Measurements from ENCODE around the gene FAM50A.

The FAM50A gene

DNA sequence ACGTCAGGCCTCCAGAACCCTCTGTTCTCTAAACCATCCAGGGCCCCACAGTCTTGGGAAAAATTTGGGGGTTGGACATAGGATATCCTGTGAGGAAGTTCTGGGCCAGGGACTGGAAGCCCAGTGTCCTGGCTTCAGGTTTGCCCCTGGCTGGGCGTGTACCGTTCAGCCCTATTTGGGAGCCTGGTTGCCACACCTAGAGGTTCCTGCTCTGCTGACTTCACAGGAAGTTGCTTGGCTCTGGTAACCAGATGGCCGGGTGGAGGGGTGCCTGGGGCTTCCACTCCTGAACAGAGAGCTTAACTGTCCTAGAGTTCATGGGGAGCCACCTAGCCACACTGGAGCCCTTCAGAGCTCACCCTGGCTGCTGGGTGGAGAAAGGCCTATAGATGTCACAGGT lies 31.5 kb upstream of the FAM50A start:
- ATAC-seq (peak; percentile 30), DNase-seq (peak; percentile 25)

DNA sequence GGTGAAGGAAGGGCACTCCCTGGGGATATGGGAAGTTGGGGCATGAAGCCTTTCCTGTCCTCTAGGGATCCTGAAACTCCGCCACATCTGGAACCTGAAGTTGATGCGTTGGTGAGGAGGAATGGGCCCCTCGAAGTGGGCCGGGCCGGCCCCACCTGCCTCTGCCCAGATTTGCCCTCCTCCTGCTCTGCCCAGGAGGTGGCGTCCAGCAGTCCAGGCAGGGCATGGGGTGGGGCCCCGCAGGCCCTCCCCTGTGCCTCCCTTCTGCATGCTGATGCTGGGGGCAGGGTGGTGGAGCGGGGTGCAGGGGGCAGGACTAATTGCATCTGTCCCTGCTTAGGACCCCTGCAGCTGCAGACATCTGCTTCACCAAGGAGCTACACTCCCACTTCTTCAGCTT lies 30.8 kb upstream of the FAM50A start:
- ATAC-seq, result no peak

DNA sequence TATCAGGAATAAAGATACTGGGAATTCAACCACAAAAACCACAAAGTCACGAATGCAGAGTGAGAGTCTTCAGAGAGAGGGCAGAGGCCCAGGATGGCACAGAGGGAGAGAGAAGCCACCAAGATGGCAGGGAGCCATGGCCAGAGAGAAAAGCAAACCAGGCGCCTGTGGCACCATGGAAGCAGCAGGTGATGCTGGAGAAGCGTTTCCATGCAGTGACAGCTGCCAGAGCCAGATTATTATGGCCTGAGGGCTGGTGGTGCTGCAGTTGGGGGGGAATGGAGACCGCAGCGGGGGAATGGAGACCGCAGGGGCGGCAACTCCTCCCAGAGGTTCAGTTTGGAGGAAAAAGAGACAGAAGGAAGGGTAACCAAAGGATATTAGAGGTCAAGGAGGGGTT lies 26.8 kb upstream of the FAM50A start:
- DNase-seq (no peak), ATAC-seq (no peak)

More for the DNA sequence above, 30.8 kb upstream of the FAM50A start:
- DNase-seq, result no peak

DNA sequence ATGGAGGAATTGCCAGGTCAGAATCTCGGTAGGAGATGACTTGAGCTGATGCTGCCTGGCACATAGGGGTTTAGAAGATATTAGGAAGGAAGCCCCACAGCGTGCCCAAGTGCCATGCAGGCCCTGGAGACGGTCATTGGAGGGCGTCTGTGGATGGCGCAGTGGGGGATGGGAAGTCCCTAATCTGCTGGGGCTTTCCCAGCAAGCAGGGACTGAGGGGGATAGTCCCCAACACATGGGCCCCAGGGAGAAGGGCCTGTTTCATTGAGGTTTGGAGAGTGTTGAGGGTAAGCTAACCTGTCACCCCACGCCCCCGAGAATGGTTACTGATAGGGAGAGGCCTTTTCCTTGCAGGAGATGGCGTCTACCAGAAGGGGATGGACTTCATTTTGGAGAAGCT lies 24.8 kb upstream of the FAM50A start:
- DNase-seq (no peak), ATAC-seq (no peak)

DNA sequence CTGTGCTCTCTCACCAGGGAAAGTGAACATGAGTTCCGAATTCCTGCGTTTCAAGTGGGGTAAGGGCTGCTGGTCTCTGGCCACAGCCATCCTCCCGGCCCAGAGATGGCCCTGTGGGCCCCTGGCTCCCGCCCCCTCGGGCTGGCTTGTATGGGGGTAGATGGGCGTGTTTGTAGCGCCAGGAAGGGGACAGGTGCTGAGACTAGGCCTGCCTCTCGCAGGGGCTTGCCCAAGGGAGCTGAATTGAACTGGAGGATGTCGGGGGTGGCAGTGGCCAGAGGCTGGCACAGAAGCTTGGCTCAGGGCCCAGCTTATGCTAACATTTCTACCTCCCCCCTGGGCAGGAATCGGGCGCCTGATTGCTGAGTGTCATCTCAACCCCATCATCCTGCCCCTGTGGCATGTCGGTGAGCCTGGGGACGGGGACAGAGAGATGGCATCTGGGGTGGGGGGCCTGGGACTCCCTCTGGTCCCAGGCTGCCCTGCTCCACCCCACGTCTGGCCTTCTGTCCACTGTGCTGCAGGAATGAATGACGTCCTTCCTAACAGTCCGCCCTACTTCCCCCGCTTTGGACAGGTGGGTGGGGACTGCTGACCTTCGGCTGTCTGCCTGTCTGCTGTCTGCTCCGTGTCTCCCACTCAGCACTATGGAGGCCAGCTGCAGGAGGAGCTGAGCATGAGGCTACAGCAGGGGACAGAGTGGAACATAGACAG lies 24.1 kb upstream of the FAM50A start:
- DNase-seq (no peak), ATAC-seq (no peak)

DNA sequence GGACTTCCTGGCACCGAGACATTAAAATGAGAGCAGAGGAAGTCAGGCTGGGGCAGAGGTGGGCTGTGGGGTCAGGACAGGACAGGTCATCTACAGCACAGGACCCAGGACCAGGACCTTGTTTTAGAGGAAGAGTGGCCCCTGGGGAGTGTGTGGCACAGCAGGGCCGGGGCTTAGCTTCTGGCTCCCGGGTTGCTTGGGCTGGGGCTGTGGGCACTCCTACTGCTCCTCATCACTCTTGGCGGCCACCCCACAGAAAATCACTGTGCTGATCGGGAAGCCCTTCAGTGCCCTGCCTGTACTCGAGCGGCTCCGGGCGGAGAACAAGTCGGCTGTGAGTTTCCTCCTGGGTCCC lies 23.6 kb upstream of the FAM50A start:
- DNase-seq, result no peak
- no peak for ATAC-seq

DNA sequence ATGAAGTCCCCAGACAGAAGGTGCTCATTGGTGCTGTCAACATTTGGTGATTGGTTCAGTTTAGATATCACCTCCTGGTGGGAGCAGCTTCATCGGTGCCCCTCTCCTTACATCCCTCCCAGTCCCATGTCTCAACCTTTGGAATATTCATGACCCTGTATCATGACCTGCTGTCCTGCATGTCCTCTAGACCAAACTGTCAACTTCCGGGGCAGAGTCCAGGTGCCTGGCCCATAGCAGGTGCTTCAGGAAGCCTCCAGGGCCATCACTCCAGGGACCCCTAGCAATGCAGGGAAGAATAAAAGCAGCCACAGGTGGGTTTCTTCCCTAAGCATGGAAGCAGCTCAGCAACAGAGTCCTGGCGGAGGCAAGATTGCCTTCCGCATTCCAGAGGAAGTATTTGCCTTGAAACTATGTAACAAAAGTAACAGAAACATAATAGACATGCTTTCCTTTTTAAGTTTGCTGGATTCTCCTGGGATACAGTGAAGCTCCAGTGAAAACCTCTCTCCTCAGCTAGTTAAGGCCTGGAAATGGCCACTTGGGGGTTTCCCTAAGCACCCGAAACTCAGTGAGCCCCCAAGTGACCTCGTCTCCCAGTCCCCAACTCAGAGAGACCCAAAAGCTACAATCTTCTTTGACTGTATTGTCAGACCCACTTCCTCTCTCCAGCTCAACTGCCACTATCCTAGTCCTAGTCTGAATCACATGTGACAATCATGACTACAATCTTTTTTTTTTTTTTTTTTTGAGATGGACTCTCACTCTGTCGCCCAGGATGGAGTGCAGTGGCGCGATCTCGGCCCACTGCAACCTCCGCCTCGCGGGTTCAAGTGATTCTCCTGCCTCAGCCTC lies 16.8 kb upstream of the FAM50A start:
- ATAC-seq, result no peak
- DNase-seq, result no peak

DNA sequence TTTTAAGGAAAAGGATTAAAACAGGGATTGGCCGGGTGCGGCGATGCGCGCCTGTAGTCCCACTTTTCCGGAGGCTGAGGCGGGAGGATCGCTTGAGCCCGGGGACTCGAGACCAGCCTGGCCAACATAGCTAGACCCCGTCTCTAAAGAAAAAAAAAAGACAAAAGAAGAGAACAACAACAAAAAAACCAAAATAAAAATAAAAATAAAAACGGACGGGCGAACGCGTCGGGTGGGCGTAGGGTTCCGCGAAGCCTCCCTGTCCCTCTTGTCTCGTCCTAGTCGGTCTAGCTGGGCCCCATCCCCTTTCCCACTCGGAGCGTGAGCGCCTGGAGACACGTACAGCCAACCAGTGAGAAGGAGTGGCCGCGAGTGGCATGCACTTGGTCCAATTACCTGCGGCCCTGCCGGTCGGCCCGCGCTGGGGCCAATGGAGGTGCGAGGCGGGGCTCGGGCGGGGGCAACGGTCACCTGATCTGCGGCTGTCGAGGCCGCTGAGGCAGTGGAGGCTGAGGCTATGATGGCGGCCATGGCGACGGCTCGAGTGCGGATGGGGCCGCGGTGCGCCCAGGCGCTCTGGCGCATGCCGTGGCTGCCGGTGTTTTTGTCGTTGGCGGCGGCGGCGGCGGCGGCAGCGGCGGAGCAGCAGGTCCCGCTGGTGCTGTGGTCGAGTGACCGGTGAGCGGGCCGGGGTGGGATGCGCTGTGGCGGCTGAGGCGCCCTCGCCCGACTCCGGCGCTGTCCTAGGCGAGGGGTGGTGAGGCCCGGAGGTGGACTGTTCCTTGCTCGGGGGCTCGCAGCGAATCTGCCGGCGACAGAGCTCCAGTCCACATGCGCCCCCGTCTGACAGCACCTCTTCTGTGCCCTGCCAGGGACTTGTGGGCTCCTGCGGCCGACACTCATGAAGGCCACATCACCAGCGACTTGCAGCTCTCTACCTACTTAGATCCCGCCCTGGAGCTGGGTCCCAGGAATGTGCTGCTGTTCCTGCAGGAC lies 15.5 kb upstream of the FAM50A start, which contains the start of gene ATP6AP1:
Gene ATP6AP1 (plus strand): TSS at position 502 of the 996 bp plus-strand sequence. CDS start 16 bp downstream, at position 518.
- DNase-seq (peak; percentile 86), ATAC-seq (peak; percentile 99)

DNA sequence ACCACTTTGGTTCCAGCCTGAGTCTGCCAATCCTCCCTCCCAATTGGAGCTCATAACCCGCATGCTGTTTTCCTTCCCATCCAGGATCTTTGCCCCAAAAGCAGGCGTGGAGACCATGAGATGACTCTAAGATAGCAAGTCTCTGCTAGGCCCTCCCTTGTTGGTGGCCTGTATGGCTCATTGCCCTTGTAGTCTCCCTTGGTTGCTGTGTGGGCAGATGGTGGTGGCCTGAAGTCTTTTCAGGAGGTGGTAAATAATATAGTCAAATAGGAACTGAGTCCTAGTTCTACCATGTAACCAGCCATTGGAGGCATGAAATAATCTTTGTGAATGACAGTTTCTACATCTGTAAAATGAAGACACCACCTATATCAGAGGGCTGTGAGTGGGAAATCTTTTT lies 14.2 kb upstream of the FAM50A start:
- DNase-seq, result no peak
- ATAC-seq, result no peak

DNA sequence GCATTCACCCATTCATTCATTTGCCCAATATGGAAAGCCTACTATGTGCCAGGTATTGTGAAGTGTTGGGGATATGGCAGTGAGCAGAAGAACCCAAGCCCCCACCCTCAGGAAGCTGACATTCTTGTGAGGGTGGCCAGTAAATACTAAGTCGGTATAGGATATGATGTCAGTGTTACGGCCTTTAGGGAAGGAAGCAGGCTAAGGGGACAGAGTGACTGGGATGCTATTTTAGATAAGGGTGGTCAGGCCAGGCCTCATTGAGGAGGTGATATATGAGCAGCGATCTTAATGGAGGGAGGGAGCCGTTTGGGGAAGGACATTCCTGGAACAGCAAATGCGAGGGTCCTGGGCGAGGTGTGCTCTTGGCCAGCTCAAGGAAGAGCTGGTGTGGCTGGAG lies 13.5 kb upstream of the FAM50A start:
- ATAC-seq, result no peak
- no peak for DNase-seq

DNA sequence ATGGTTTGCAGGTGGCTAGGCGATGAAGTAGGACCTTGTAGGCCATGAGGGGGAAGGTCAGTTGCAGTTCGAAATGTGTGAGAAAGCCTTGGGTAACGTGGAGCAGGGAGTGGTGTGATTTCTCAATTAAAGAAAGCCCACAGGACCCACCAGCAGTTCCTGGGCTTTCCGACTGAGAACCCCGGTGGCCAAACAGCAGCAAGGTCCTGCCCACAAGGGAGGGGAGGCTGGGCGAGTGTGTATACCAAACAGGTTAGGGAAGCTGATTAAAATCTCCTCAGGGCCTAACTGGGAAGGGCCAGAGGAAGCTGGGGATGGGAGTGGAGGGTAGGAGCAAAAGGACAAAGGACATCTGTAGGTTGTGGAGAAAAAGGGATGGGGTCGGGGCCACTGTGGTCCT lies 13.0 kb upstream of the FAM50A start:
- ATAC-seq (no peak), DNase-seq (no peak)

DNA sequence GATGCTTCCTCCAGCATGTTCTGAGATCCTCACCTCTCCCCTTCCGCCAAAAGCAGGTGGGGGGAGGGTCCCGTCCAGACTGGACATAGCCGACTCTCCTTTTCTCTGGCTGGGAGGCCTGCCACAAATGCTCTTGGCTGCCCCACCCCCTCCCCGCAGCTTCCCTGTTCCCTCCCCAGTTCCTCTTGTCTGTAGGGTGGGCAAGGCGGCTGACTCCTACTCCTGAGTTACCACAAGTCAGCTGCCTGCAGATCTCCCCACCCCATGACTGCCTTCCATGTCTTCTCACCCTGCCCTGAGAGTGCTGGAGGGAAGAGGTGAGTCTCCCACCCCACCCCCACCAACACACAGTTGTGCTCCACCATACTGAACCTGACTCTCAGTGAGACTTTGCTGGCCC lies 12.6 kb upstream of the FAM50A start:
- no peak for DNase-seq
- no peak for ATAC-seq

DNA sequence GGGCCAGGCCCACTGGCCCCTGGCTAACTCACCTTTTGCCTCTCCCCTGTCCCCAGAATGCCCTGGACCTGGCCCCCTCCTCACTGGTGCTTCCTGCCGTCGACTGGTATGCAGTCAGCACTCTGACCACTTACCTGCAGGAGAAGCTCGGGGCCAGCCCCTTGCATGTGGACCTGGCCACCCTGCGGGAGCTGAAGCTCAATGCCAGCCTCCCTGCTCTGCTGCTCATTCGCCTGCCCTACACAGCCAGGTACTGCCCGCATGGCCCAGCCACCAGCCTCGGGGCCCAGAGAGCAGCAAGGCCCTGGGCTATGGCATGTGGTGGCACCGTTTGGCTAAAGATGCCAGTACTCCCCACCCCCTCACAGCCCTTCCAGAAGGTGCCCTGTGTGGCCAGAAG lies 11.7 kb upstream of the FAM50A start:
- no peak for ATAC-seq

DNA sequence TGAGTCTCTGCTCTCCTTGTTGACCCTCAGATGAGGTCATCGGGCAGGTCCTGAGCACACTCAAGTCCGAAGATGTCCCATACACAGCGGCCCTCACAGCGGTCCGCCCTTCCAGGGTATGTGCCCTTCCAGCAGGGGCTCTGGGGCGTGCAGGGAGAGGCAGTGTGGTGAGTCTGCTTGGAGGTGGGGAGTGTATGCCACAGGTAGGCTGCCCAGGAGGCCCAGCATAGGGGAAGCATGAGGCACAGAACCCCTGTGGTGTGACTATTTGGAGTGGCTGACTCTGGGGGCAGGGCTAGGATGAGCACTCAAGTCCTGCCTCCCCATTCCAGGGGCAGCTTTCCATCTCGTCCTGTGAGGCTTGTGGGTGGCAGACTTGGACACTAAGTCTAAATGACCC lies 10.3 kb upstream of the FAM50A start:
- ATAC-seq (no peak), DNase-seq (no peak)

More for the DNA sequence above, 11.7 kb upstream of the FAM50A start:
- DNase-seq, result no peak

DNA sequence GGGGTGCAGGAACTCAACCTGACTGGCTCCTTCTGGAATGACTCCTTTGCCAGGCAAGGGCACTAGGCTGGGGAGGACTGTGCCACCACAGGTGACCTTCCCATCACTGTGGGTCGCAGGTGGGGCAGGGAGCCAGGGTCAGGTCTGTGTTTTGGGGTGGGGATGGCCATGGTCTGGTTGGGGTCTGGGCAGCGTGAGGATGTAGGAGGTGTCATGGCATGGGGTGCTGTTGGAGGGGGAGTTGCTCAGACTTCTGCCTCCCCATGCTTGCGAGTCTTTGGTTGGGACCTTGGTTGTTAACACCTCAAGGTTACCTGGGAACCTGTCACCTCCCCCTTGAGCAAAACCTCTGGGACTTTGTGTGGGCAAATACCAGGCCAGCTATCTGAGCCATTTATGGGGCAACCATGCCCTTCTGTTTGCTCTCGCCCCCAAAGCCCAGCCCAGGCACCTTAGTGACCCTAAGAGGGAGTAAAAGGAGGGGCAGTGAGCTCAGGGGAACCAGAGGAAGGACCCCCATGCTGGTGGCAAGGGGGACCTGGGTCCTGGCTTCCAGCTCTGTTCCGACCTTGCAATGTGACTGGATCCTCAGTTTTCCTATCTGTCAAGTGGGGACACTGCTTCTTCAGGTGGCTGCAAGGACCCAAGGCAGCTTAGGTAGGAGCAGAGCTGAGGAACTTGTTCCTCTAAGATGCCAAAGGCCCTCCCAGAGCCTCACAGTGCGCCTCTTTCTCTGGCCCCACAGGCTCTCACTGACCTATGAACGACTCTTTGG lies 9.4 kb upstream of the FAM50A start:
- DNase-seq (no peak), ATAC-seq (no peak)

DNA sequence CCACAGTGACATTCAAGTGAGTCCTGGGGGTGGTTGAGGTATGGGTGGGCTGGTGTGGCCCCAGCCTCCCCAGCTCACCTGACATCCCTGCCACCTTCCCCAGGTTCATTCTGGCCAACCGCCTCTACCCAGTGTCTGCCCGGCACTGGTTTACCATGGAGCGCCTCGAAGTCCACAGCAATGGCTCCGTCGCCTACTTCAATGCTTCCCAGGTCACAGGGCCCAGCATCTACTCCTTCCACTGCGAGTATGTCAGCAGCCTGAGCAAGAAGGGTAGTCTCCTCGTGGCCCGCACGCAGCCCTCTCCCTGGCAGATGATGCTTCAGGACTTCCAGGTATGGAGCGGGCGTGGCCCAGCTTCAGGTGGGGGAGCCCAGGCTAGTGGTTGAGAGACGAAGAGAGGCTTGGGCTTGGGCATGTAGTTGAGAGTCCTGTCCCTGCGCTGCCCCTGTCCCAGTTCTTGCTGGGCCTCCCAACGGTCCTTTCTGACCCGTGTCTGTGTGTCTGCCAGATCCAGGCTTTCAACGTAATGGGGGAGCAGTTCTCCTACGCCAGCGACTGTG lies 8.7 kb upstream of the FAM50A start:
- DNase-seq (no peak), ATAC-seq (no peak)

DNA sequence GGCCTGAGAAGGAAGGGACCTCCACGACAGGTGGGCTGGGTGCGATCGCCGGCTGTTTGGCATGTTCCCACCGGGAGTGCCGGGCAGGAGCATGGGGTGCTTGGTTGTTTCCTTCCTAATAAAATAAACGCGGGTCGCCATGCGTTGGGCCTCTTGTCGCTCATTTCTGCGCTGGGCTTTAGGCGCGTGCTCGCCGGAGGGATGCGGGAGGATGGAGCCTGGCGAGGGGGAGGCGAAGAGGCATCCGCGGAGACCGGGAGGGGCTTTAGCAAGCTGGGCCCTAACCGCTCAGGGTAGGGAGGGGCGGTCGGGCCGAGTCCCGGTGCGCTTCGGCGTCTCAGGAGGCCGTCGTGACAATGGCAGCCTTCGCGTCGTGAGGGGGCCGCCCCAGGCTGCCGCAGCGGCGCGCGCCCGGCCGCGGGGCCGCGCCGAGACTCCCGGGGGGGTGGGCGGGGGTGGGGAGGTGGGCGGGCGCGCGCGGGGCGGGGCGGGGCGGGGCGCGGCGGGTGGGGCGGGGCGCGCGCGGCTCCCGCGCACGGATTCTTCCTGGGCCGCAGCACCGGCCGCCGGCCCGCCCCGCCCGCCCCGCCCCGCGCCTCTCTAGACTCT lies 7.5 kb upstream of the FAM50A start:
- DNase-seq (peak; percentile 51), ATAC-seq (peak; percentile 58)

DNA sequence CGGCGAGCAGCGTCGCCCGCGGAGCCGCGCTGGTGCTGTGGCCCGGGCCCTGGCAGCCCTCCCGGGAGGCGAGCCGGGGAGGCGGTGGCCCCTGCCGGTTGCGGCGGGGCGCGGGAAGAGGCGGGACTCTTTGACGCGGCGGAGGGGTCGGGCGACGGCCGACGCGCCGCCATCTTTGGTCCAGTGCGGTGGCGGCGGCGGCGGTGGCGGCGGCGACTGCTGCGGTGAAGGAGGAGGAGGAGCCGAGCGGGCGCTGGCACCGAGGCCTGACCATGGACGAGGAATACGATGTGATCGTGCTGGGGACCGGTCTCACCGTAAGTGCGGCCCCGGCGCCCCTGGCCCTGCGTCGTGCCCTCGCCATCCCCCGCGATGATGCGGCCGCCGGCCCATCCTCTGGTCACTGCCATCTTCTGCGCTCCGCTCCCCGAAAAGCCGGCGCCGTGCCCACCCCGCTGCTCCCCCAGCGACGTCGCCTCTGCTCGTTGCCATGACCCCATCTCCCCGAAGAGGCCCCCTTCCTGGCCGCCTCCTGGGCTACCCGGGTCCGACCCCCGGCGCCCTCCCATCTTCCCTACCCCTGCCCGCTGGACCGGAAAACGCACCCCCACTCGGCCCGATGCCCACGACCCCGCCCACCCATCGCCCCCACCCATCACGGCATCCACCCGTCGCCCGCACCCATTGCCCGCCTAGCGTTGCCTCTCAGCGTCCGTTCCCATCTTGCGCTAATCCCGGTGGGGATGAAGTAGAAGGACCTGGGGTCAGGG lies 6.8 kb upstream of the FAM50A start, which contains the start of gene GDI1:
Gene GDI1 (plus strand): TSS at position 172 of the 770 bp plus-strand sequence. CDS start 101 bp downstream, at position 273.
- DNase-seq (peak; percentile 64), ATAC-seq (peak; percentile 39)

DNA sequence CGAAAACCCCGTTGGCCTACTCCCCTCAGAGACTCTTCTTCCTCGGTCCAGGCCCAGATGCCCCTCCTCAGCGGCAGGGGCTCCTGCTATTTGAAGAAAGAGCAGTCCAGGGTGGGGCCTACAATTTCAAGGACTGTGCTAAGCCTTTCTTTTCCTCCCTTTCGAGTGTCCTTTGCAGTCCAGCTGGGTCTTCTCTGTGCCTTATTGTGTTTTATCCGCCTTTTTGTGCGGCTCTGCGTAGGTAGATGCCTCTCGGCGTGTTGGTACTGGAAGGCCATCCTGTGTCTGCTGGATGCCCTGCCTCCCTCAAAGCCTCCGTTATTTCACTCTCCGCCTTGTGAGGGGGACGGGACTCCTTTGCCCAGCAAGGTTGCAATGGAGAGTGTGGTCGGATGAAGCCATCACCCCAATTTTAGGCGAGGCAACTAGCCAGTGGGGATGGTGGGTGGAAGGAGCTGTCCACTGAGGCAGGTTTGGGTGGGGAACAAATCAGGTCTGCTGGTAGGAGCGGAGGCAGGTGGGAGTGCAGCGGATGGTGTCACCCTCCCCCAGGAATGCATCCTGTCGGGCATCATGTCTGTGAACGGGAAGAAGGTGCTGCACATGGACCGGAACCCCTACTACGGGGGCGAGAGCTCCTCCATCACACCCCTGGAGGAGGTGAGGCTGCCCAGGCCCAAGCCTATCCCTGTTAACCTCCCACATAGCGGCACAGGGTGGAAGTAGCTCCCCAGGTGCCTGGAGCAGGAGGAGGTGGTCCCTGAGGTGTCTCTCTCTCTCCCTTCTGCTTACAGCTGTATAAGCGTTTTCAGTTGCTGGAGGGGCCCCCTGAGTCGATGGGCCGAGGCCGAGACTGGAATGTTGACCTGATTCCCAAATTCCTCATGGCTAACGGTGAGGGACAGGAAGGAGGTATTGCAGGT lies 5.7 kb upstream of the FAM50A start:
- ATAC-seq (no peak), DNase-seq (no peak)

Measured in stimulated activated naive CD8-positive, alpha-beta T cell treated with anti-CD3 and anti-CD28 coated beads, Interleukin-15, Interleukin-2, amounts not matched to agents 100 U/mL and 50 U/mL, for 24 hours (primary cell).